Type B pancreatic cell (in vitro differentiated cells): ENCODE data around the gene WHAMM. TPM values are rescaled to one million over a fixed set of nuclear protein-coding genes. Genes with fewer than 3 reads are reported as not detected.

Experiments used
- DNase-seq: peaks from one replicate; pipeline ENCODE4 v3.0.0; 2021; ENCODE audit warnings: mixed read lengths; ENCODE audit not compliant: unreplicated experiment; ENCODE audit errors: extremely low spot score
- H3K27ac Mint-ChIP-seq: 2 replicates; pipeline ENCODE4 v1.8.0; 2021; ENCODE audit warnings: mild to moderate bottlenecking, mixed read lengths
- H3K27me3 Mint-ChIP-seq: 2 replicates; pipeline ENCODE4 v1.8.0; 2021; ENCODE audit warnings: mixed read lengths
- H3K36me3 Mint-ChIP-seq: 2 replicates; pipeline ENCODE4 v1.8.0; 2021; ENCODE audit warnings: mixed read lengths
- H3K4me1 Mint-ChIP-seq: one replicate; pipeline ENCODE4 v1.8.0; 2021; ENCODE audit warnings: mixed read lengths; ENCODE audit not compliant: unreplicated experiment
- H3K4me3 Mint-ChIP-seq: 2 replicates; pipeline ENCODE4 v1.8.0; 2021; ENCODE audit warnings: mild to moderate bottlenecking, mixed read lengths
- H3K9me3 Mint-ChIP-seq: 2 replicates; pipeline ENCODE4 v1.8.0; 2021; ENCODE audit warnings: mixed read lengths
- CTCF ChIP-seq: fragments of 200-600 bp; sonication (generic); conservative IDR thresholded peaks from 2 replicates; pipeline ENCODE4 v1.5.0; 2021; ENCODE audit warnings: antibody characterized with exemption, mild to moderate bottlenecking
- total RNA-seq: library from RNA; stranded (reverse); gene quantifications from 2 replicates; pipeline ENCODE4 v1.2.1, GENCODE V29; 2021; ENCODE audit warnings: low replicate concordance

WHAMM gene
- total RNA-seq, 1 donor from 2014 or later, result 9.0 TPM

- Mint-ChIP-seq H3K4me3 (no peak overlapping the region), H3K27me3 (no peaks in the 10 kb centered on the region), H3K9me3 (no peaks in the 10 kb centered on the region), H3K27ac (no peak overlapping the region), H3K4me1 (no peaks in the 10 kb centered on the region), H3K36me3 (peaks cover 7% of the 10 kb centered on the region)
- no peak for DNase-seq
- no peak for TF ChIP-seq CTCF
Measured at GRCh38 chr15:82882273-82882928, 73.0 kb downstream of the WHAMM start.

Other genes with a start within 250 kb of the WHAMM start
- 1.6 and 1.8 TPM in 2 replicates for gene CPEB1, start 162.3 kb upstream of the WHAMM start, total RNA-seq
- 7.3 and 8.0 TPM in 2 replicates for gene AP3B2, start 99.8 kb upstream of the WHAMM start, total RNA-seq
- gene FSD2, start 3.6 kb upstream of the WHAMM start, total RNA-seq, result not detected in 2 replicates
- 18.8 and 23.4 TPM in 2 replicates for gene HOMER2, start 143.1 kb downstream of the WHAMM start, total RNA-seq
- 31.1 and 46.1 TPM in 2 replicates for gene RAMAC, start 176.6 kb downstream of the WHAMM start, total RNA-seq
- 20.8 and 26.8 TPM in 2 replicates for gene C15orf40, start 202.0 kb downstream of the WHAMM start, total RNA-seq